Measurements from ENCODE around the gene KCNC3. TPM values are rescaled to one million over a fixed set of nuclear protein-coding genes. Genes with fewer than 3 reads are reported as not detected.

Gene KCNC3
- total and polyA plus RNA-seq, 10 of the 15 experiments (the other 5 are each of a cell fraction or from before 2014, with no cell fraction given): 0.08 to 3.8 (median 0.44) TPM; not detected in 2

GRCh38 chr19:50268041-50268440 lies 61.1 kb downstream of the KCNC3 start (continued):
- no peak for TF ChIP-seq ZBTB4 (CRISPR knock-in tag; IDR thresholded peaks at IDR 0.05)
- no peak for TF ChIP-seq RBBP5 (conservative IDR thresholded peaks at IDR 0.05)
- no peak for TF ChIP-seq RAD21 (IDR thresholded peaks at IDR 0.05; ENCODE audit: insufficient read depth, low read depth, low read length)
- TF ChIP-seq BCL3 (IDR thresholded peaks at IDR 0.05; ENCODE audit: borderline replicate concordance, insufficient read depth, low read depth, low read length, poor library complexity, severe bottlenecking): no peak
- TF ChIP-seq MAX (IDR thresholded peaks at IDR 0.05; ENCODE audit: low read depth, low read length): no peak
- TF ChIP-seq NR2C1 (IDR thresholded peaks at IDR 0.05): no peak

- CTCF ChIA-PET: no interaction called here
- Histone ChIP-seq H3K36me3 (ENCODE audit: control insufficient read depth in 2 of 2, insufficient read depth in 2 of 2, low read length in 1 of 2) (no peaks in the 10 kb centered on the region), H3K9ac (ENCODE audit: control insufficient read depth, insufficient read depth, low read length) (no peak overlapping the region), H3K4me2 (ENCODE audit: control insufficient read depth, insufficient read depth) (no peak overlapping the region), H3K27ac (ENCODE audit: control insufficient read depth, insufficient read depth) (no peak overlapping the region), H3K9me3 (replicated peaks; ENCODE audit: control insufficient read depth, insufficient read depth, low read length) (no peaks in the 10 kb centered on the region; the same call in 2 of the 3 replicates), H4K20me1 (ENCODE audit: control insufficient read depth, insufficient read depth) (no peaks in the 10 kb centered on the region), H3K79me2 (ENCODE audit: control insufficient read depth, insufficient read depth, low read length) (no peaks in the 10 kb centered on the region), H3K4me1 (ENCODE audit: control insufficient read depth, insufficient read depth, low read length) (no peaks in the 10 kb centered on the region), H2AFZ (ENCODE audit: control insufficient read depth, low read depth, low read length) (no peak overlapping the region), H3K4me3 (no peak overlapping the region), H3K27me3 (replicated peaks in 1 of 2; ENCODE audit: control insufficient read depth in 2 of 2, insufficient read depth in 2 of 2, low read length in 1 of 2) (no peaks in the 10 kb centered on the region; a peak in 1 of 4 replicates)
- RAD21 ChIA-PET (ENCODE audit: unreplicated experiment): interaction anchor here (0.6 to 1.0 kb wide), 3 partner anchors 80 to 94 kb away, joined by 3 to 6 read pairs (median 5); no protein-coding TSS in a partner anchor
- WGBS (ENCODE audit: insufficient coverage, insufficient replicate concordance, low lambda C conversion rate, missing lambda C conversion rate): 39% methylated on average over 11 of the region's 20 CpGs
- no TSS peak for BruUV-seq (replicated peaks)
- no peak for DNase-seq (ENCODE audit: low read depth, low spot score)
- FAIRE-seq: no peak
- in situ Hi-C loops (cut with MboI) (no loop called here), intact Hi-C loops (cut with micrococcal nuclease; ENCODE audit: unreplicated experiment) (no loop called here)
- POLR2A ChIA-PET: no interaction called here
- SMC1A ChIA-PET (ENCODE audit: uncharacterized antibody, unreplicated experiment): no interaction called here
- peak; percentile 57 for ATAC-seq
- TF ChIP-seq BMI1 (IDR thresholded peaks at IDR 0.05; ENCODE audit: borderline replicate concordance) (no peak), MYC (IDR thresholded peaks at IDR 0.05; ENCODE audit: insufficient read depth, insufficient read length, insufficient replicate concordance, low read length, severe bottlenecking) (no peak), PML (IDR thresholded peaks at IDR 0.05; ENCODE audit: low read length) (no peak), SMAD5 (IDR thresholded peaks at IDR 0.05; ENCODE audit: low read depth) (no peak), ZNF274 (IDR thresholded peaks at IDR 0.05; ENCODE audit: insufficient read depth, insufficient read length) (no peak), PRDM15 (CRISPR knock-in tag; IDR thresholded peaks at IDR 0.05) (no peak), MXI1 (IDR thresholded peaks at IDR 0.05; ENCODE audit: low read depth, low read length) (no peak), CBFB (IDR thresholded peaks at IDR 0.05; ENCODE audit: low read depth) (no peak), TCF3 (IDR thresholded peaks at IDR 0.05; ENCODE audit: borderline replicate concordance, insufficient read depth, low read depth, low read length) (no peak), IRF4 (IDR thresholded peaks at IDR 0.05; ENCODE audit: low read depth, low read length) (no peak)
These were observed 62.3 kb downstream of the KCNC3 start for GRCh38 chr19:50266896-50267295.
